Left lobe of liver (tissue), 2 donors: ENCODE data around the gene ADTRP. TPM values are rescaled to one million over a fixed set of nuclear protein-coding genes. Genes with fewer than 3 reads are reported as not detected.

ENCODE experiments used
- ATAC-seq: fragments of 200-7000 bp; cut with Tn5 transposase; one replicate; pipeline ENCODE4 v1.9.1; 2020; ENCODE audit warnings: mild to moderate bottlenecking, moderate library complexity
- DNase-seq: peaks from one replicate; pipeline ENCODE4 v3.0.0-alpha.2; 2020; ENCODE audit warnings: low spot score
- total RNA-seq: library from RNA; stranded (reverse); gene quantifications from one replicate; pipeline ENCODE4 v1.2.1, GENCODE V29; 2021
- donor health status: DM: no; HTN: no; CAD: no; lungs with moderate emphysema.
- donor health status: DM: no; HTN: yes; CAD: no.

Gene ADTRP
- total RNA-seq, 1 donor from 2014 or later: 0.25 TPM

DNA sequence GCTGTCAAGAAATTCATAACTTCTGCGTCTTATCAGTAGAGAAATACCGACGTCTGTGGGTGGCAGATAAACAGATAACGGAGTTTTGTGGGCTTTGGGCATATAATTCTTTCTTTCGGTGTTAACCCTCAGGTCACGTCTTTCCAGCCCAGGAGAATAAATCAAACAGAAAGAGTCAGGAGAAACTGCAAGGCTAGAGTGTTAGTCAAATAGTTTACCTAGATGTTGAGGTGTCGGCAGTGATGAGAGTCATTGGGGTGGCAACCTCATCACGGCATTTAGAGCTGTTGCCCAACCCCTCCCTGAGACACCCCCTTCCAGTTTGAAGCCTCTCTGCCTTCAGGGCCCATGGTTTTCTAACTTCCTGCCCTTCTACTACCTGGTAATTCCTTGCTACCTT, 49.5 kb downstream of the ADTRP start:
- DNase-seq: no peak
- ATAC-seq: no peak

DNA sequence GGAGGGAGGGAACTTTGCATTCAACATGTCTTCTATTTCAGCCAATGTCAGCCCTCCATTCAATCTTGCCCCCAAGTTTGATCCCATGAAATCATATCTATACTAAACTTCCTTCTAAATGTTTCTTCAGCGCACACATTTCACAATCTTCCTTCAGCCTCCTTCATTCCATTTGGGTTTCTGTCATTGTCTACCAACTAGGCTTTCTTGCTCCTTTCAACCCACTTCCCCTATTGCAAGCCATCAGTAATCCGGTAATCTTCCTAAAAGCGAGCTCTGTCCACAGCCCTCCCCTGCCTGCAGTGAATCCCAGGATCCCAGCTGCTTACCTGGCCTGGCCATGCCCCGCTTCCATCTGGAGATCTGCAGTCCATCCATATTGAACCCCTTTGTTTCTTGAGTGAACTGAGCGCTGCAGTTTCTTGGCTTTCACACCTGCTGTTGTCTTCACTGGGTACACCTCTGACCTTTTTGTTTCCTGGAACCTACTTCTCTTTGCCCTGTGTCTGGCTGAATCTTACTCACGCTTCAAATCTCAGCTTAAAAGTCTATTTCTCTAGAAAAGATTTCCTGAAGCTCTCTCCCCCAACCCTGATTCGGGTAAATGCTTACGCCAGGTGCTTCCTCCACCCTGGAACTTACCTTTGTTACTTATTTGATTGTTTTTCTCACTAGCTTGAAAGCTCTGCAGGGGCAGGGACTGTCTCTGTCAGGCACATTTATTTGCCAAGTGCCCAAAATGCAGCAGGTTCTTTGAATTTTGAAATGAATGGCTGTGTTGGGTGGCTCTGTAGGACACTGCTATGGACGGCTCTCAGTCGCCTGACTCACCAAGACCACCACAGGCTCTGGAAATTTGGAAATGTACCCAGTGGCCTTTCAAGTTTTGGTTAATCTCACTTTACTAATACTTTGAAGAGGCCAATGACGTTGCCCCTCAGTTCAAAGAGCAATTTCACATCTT, 50.3 kb downstream of the ADTRP start:
- ATAC-seq (no peak), DNase-seq (no peak)

DNA sequence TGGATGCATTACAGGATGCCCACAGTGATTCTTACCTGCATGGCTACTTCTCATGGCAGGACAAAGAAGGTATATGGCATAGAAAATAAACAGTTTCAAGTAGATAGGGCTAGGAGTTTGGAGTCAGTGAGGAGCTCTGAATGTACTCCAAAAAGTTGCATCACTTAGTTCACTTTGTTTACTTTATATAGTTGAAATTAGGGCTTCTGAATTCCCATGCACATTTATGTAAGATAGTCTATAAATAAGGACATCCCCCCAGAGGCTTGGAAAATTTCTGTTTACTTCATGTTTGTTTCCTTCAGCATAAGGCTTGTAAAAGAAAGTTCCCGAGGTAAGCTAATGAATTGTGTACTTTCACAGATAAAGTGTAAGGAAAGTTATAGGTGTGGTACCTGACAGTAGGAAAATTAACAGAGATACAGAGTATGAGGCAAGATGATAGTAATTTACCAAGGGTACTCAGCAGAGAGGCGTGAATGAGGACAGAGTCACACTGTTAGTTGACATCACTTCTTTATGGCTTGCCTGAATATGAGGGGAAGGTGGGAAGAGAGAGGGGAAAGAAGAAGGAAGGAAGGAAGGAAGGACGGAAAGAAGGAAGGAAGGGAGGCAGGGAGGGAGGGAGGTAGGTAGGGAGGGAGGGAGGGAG, 51.1 kb downstream of the ADTRP start:
- DNase-seq (no peak), ATAC-seq (no peak)

DNA sequence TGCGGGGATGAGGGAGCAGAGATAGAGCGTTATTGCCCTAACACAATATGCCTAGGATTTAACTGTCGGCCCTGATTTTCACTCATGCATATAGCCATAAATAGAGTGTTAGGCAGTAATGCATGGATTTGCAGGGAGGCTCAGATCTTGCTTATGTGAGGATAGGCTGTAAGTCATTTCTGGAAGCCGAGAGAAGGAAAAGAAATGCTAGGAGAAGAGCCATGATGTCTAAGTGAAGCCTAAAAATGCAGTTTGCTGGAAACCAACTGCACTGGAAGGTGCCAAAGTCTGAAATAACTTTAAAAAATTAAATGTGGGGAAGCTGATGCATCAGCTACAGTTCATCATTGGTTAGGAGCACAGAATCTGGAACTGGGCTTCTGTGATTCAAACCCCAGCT, 54.3 kb downstream of the ADTRP start:
- no peak for ATAC-seq
- DNase-seq: no peak

DNA sequence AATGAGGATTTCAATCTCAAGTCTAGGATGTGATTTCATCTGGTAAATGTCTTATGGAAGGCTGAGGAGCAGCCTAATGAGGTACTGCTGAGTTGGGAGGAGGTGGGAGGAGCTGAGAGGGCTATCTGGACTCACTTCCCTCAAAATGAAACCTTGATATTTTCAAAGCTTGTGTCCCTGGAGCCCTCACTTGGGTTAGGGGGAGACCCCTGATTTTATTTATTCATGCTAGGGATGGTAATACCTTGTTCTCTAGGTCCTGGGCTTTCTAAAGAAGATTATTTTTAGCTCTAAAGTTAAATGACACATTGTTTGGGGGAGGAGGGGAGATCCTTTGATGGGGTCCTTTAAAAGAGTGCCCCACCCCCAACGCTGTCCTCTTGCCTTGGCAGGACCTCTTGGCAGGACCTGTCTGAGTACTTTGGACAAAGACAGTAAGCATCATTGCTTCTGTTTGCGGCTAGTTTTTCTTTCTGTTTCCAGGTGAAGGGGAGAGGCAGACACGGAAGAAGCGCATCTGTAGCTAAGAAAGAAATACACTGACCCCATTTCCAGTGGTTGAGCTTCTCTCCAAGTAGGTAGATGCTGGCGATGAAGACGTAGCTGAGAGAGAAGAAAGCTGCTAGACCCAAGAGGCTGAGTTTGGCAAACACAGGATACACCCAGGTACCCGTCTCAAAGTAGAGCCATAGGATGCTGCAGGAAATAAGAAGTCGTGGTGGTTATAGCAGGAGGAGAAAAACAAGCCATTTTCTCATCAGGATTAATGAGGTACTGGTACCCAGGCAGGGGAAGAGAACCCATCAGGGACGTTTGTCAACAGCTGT, 55.6 kb downstream of the ADTRP start:
- ATAC-seq (no peak), DNase-seq (no peak)

DNA sequence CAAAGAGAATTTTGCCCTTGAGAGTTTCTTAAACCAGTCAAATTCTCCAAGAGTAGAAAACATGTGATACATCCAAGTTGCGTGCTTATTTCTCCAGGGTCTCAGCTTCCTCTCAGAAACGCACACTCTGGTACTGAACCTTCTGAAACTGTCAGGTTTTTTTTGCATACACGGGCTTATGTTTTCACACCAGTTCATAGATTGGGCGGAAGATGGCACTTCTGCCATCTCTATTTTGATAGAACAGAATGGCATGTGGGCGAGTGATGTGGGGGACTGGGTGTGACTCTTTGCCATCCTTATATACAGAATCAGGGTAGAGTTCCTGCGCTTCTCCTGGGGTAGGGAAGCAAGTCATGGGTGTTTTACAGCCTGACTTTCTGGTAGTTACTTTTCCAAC, 56.4 kb downstream of the ADTRP start:
- ATAC-seq (no peak), DNase-seq (no peak)

DNA sequence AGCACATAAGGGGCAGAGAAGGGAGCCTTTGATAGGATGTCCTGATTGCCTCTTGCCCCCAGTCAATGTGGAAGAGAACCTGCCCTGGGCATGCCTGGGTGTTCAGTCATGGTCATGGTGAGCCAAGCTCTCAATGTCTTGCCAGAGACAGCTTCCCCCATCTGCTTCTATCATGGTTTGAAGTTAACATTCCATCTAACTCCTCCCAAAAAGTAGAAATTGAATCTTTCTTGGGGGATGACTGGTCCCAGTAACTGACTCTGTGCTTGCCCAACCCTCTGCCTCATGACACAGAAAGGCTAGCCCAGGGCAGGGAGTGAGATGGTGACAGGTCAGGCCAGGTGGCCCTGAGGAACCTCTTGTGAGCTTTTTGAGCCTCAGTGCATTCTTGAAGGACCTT, 60.1 kb downstream of the ADTRP start:
- no peak for DNase-seq
- ATAC-seq: no peak

DNA sequence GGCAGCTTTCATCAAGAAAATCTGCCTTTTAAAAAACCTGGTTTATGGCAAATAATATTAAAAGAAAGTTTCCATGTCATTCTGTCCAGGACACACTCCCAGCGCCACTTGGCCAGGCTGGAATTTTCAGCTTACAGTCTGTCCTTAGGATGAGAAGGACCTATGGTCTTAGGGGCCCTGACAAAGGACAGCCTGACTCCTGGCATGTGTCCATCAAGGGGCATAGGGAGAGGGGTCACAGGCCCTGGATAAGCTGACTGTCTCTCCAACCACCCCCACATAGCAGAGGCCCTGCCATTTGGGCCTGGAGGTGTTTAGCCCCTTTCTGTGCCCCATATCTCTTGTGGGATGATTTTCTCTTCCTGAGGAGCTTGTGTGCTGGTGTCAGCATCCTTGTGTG, 60.6 kb downstream of the ADTRP start:
- no peak for ATAC-seq

DNA sequence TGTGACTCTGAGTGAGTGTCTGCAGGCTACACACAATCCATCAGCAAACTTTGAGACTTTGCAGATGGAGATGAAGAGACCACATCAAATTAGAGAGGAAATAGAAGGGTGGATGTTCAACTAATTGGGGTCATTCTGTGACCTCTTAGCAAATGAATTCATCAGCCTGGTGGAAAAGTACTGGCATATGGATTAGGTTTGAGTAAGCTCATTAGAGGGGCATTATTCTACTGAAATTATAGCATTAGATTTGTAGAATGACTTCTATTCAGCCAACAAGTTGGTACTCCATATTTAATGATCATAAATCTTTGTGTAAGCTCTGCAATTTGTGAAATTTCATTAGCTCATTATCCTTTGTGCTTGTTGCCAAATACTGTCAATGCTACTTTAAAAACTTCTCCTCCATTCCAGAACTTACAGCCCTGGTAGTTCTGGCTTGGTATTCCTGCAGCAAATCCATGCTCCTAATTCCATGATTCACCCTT, 63.8 kb downstream of the ADTRP start:
- no peak for ATAC-seq
- DNase-seq: no peak

More for the DNA sequence above, 60.6 kb downstream of the ADTRP start:
- no peak for DNase-seq

DNA sequence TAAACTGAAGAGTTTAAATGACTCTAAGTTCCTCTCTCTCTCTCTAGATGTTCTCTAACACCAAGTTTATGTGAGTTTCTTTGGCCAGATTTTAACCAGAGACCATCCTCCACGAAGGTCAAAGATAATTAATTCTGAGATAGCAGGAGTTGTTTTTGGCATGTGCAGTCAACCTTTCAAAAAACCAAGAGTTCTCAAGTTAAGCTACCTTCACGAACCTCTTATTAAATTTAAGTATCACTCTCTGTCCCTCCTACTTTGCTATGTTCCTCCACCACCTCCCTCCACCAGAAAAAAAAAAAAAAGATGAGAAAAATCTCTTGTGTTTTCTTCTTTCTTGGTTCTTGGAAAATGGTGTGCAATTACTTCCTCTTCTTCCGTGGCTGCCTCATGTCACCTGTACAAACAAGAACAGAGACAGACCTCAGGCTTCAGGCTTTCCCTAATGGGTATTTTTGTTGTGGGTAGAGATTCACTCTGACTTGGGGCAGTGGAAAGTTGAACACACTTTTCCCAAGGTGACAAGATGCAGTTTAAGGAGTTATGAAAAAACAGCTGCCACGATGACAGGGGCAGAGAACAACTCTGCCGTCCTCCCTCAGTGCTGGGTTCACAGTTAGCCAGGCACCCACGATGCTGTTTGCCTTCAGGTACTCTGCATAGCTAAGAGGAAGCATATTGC, 64.3 kb downstream of the ADTRP start:
- DNase-seq (no peak), ATAC-seq (no peak)

DNA sequence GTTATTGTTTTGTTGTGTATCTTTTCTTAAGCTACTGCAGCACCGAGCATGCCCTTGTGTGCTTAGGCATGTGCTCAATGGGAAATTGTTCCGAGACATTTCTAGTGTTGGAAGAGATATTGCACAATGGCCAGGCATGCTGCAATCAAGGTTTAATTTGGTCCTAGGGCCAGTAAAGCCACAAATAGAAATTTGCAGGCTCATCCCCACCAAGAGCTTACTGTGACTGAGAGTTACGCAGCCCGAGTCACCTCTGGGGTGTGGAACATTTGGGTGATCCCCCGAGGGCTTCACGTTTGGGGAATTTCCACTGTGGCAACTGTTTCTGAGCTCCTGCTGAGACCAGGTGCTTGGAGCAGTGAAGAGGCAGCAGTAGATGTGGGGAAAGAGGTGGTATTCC, 65.8 kb downstream of the ADTRP start:
- ATAC-seq: peak; percentile 82
- no peak for DNase-seq

DNA sequence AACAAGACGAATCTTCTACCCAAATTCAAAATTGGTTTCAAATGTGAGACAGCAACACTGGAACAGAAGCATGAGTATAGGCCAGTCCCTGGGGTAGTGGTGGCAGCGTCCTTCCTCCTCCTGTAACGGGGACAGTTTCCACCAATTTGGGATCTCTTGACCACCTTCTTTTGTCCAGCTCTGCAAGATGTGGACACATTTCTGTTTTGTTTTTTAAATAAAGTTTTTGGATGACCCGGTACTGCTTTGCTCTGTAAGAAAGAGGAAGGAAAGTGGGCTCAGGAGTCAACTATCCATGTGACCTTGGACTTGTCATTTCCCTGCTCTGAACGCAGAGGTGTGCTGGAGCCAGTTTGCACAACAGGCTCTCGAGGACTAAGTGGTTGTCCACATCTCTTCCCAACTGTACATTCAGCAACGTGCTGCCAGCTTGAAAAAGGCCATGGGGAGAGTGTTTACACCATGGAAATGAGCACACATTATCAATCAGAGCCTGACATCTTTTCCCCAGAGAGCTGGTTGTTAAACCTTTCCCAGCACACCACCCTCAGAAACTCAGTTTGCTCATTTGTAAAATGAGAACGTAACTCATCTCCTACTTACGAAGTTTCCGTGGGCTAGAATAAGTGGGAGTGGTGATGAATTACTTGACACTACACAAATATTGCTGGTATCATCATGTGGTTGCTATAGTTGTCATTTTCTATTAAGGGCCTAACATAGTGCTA, 66.5 kb downstream of the ADTRP start:
- DNase-seq: no peak

DNA sequence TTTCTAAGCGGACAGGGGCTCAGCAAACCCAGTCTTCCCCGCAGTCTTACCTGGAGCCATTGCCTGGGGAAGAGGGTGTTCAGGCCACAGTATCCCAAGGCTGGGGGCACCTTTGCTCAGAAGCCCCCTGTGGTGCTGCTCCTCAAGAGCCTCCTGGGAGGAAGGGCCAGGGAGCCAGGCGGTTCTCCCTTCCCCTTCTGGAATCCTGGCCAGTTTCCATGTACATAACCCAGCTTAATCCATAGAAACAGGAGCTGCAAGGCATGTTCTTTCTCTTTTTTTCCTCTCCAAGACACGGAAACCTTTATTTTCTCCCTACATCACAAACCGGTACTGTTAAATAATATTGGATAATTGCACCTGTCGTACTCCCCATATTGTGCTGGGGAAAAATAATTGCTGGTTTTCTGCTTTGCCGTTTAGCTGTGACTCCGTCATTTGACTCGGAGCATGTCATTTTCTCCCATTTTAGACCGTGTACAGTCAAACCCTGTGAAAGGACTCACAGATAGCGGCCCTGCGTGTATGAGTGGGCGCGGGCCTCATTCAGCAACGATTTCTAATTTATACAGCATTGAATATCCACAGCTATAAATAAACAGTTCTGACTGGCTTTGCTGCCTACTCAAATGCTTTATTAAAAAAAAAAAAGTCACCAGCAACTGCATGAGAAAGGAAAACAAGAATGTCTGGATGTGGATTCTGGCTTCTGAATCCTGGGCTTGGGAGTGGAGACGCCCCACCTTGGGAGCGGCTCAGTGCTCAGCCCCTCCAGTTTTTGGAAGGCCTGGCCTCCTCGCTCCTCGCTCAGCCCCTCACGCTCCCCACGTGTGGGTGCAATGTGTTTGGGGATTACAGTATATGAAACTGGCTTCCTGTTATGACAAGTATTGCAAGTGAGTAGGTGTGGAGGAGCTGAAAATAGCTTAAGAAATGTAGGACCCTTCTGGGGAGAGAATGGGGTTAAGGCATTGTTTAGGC, 67.3 kb downstream of the ADTRP start:
- DNase-seq (no peak), ATAC-seq (no peak)

More for the DNA sequence above, 66.5 kb downstream of the ADTRP start:
- ATAC-seq: no peak

DNA sequence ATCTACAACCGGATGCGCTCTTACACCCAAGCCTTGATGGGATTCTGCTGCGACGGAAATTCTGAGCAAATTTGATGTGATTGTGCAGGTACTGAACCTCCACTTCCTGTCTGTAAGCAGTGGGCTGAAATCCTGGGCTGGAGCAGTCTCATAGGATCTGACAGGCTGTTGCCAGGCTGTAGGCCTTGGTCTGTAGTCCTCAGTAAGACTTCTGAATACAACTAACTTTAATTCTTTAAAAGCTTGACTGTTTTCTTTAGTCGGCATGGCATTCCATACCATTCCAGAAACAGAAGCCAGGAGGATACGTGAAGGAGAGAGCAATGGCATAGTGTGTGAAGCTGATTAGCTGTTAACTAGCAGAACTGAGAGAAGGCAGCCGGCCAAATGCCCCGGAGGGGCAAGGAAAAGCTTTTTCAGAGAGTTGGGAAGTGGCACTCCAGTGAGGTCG, 68.3 kb downstream of the ADTRP start:
- ATAC-seq (no peak), DNase-seq (no peak)

DNA sequence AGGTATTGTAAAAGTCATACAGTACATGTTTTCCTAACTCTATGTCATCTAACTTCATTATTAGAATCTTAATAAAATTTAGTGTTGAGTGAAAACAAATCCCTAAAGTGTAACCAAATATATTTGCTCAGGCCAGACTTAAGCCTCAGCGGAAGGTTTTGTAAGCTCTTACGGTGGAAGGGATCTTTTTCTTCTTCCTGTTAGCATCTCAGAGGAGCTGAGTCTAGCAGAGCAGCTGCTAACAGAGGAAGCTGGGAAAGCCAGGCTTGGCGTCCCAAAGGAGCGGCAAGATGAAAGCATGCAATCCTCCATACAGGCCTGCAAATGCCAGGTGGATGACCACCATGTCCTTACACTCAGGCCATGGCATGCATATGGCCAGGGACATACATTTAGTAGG, 72.4 kb downstream of the ADTRP start:
- ATAC-seq (no peak), DNase-seq (no peak)

DNA sequence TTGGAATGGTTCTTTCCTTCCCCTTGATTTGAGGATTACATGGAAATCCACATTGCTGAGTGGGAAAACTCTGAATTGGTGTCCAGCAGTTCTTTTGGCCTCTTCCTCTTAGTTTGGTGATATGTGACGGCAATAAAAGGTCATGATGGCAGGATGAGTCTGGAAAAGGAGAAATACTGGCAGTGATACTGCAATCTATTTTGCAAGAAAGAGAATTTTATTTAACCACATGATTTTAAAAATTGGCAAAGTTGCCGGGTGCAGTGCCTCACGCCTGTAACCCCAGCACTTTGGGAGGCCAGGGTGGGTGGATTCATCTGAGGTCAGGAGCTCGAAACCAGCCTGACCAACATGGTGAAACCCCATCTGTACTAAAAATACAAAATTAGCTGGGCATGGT, 73.1 kb downstream of the ADTRP start:
- DNase-seq (no peak), ATAC-seq (no peak)

DNA sequence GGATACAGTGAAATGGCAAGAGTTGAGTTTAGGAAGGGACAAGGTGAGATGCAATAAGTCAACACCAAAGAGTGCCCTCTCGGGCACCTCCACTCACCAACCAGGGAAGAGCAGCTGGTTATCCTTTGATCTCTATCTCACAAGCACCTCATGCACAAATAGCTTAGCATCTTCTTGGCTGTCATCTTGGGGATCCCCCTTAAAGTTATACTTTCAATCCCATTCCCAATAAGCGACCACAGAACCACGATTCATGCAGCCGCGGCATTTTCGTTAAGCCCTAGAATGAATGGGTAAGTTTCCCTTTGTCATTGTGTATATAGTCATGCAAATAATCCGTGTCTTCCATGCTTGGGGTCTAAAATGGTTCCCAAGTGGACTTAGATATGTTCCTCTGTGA, 73.5 kb downstream of the ADTRP start:
- no peak for ATAC-seq
- DNase-seq: no peak

DNA sequence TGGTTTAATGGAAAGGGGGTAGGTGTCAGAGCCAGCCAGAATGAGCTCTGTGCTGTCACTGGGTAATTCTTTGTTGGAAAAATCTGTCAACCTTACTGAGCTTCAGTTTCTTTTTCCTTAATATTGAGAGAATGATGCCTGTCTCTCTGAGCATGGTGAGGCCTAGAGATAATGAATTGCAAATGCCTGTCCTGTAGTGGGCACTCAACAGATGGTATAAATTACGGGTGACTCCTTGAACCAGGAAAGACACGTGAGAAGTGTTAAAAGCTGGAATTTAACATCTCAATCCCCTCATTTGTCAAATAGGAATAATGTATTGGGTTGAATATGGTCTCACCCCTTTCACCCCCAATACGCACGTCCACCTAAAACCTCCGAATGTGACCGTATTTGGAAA, 74.9 kb downstream of the ADTRP start:
- DNase-seq: no peak
- no peak for ATAC-seq
